Suprapubic skin (tissue), 4 donors: ENCODE data around the gene CYBC1.

Experiments used
- CTCF ChIP-seq, 2 donors: fragments of 200-600 bp in 1 of 2; fragments of 450-650 bp in 1 of 2; sonication (generic) in 1 of 2; IDR thresholded peaks; one replicate each; pipeline ENCODE4 v1.5.1; 2016 to 2019; ENCODE audit warnings: antibody characterized with exemption in 2 of 2, mild to moderate bottlenecking in 1 of 2, moderate library complexity in 1 of 2
- POLR2A ChIP-seq, 2 donors: fragments of 450-650 bp; IDR thresholded peaks; one replicate each; pipeline ENCODE4 v1.6.1; 2017; ENCODE audit warnings: antibody characterized with exemption in 2 of 2, mild to moderate bottlenecking in 2 of 2, moderate library complexity in 2 of 2
- POLR2AphosphoS5 ChIP-seq, 3 donors: sonication (generic); formaldehyde crosslinking; IDR thresholded peaks; one replicate each; pipeline ENCODE4 v1.6.1; 2017; ENCODE audit warnings: antibody characterized with exemption in 3 of 3

- TF ChIP-seq CTCF (IDR thresholded peaks at IDR 0.05), result no peak
- no peak for TF ChIP-seq POLR2AphosphoS5 (IDR thresholded peaks at IDR 0.05)
- TF ChIP-seq POLR2A (IDR thresholded peaks at IDR 0.05), result no peak
Observed at GRCh38 chr17:82458885-82459424, 8.4 kb upstream of the CYBC1 start.
